Psoas muscle (tissue), 8 donors: ENCODE measurements around the gene PRSS33. TPM values are rescaled to one million over a fixed set of nuclear protein-coding genes. Genes with fewer than 3 reads are reported as not detected.

Source experiments
- ATAC-seq, 4 donors: fragments of 200-7000 bp; cut with Tn5 transposase; one replicate each; pipeline ENCODE4 v1.9.1; 2020; ENCODE audit warnings: moderate library complexity in 3 of 4, mild to moderate bottlenecking in 2 of 4
- DNase-seq, 2 donors: peaks; one replicate each; pipeline ENCODE4 v3.0.0-alpha.2; 2020
- H3K27ac ChIP-seq: fragments of 200-600 bp; one replicate; pipeline ENCODE4 v1.8.0; 2022
- H3K27me3 ChIP-seq, 3 donors: fragments of 200-600 bp in 1 of 3; one replicate each; pipeline versions ENCODE4 v1.6.1 to v1.8.0; 2013 to 2022; ENCODE audit warnings: low read length in 2 of 3, mild to moderate bottlenecking in 2 of 3, moderate library complexity in 1 of 3; ENCODE audit not compliant: insufficient read depth in 3 of 3
- H3K36me3 ChIP-seq, 2 donors: fragments of 200-600 bp in 1 of 2; one replicate each; pipeline versions ENCODE4 v1.6.1 to v1.8.0; 2013 to 2022; ENCODE audit warnings: low read depth in 1 of 2, mild to moderate bottlenecking in 1 of 2, moderate library complexity in 1 of 2; ENCODE audit not compliant: insufficient read depth in 1 of 2
- H3K4me1 ChIP-seq: fragments of 200-600 bp; one replicate; pipeline ENCODE4 v1.8.0; 2022
- H3K4me3 ChIP-seq: fragments of 200-600 bp; one replicate; pipeline ENCODE4 v1.8.0; 2022; ENCODE audit warnings: mild to moderate bottlenecking
- H3K9me3 ChIP-seq: fragments of 200-600 bp; one replicate; pipeline ENCODE4 v1.8.0; 2022
- CTCF ChIP-seq: fragments of 200-600 bp; IDR thresholded peaks from one replicate; pipeline ENCODE4 v1.8.0; 2022; ENCODE audit warnings: antibody characterized with exemption
- WGBS, 3 donors: extraction: QIAGEN DNeasy Blood & Tissue Kit; methylation state at CpG; one replicate each; pipeline versions ENCODE4 v1.1.6 to v1.1.7; 2013; 5-methylcytosine and 5-hydroxymethylcytosine counted together
- intact Hi-C, 2 donors: fragments of 100-400 bp; cut with DNase I; formaldehyde crosslinking; loops; one replicate each; pipeline versions ENCODE4 v1.11.0 to v1.14.2; 2022
- polyA plus RNA-seq, 3 donors: library from polyadenylated mRNA; stranded (reverse); fragments of 200-250 nt; gene quantifications; one replicate each; pipeline ENCODE4 v1.2.3, GENCODE V29; 2013
- total RNA-seq, 4 donors: library from RNA; stranded (reverse); fragmentation: NEBNext Ultra II Directional in 2 of 4; extraction: Animal tissue kit (Norgen Biotek cat#: 25700) in 2 of 4; gene quantifications; one replicate each; pipeline versions ENCODE4 v1.2.1 to v1.2.4, GENCODE V29; 2021 to 2023
- donor health status: healthy with polysubstance abuse.
- donor health status: DM: no; HTN: no; CAD: no; lungs with moderate emphysema.
- donor health status: Bipolar disorder and iron deficiency.
- donor health status: healthy.
- donor health status: DM: yes; HTN: yes; CAD: no.
- donor health status: DM: no; HTN: no; CAD: no.
- donor health status: DM: no; HTN: no; CAD: no.
- donor health status: DM: yes; HTN: yes; CAD: no.

PRSS33 gene
- total and polyA plus RNA-seq, 7 donors: not detected

DNA sequence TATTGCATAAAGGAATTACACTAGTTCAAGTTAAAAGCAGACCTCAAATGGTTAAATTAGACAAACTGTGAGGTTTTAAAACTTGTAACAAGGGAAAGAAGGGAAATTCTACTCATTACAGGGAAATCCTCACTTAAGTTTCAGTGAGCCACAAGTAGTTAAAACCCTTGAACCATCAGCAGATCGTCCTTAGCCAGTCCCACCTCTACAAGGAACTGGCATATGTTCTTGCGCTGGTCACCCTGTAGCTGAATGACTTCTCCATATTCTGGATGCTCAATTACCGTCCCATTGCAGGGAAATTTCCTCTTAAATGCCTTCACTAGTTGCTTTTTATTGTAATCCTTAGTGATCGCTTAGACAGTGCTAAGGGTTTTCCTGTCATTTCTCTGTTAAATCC is 35.1 kb upstream of the PRSS33 start:
- no peaks in the 10 kb centered on the region for H3K4me1 ChIP-seq
- H3K9me3 ChIP-seq: no peaks in the 10 kb centered on the region
- DNase-seq: no peak
- WGBS, 3 donors: 44 to 51% (median 47%) methylated on average over 4 of the region's 4 CpGs
- no peak for ATAC-seq
- intact Hi-C loops: no loop called here
- peaks cover 0 to 2% (median 0%) of the 10 kb centered on the region in 3 donors for H3K27me3 ChIP-seq
- H3K27ac ChIP-seq: no peak overlapping the region
- no peak overlapping the region for H3K4me3 ChIP-seq
- no peaks in the 10 kb centered on the region for H3K36me3 ChIP-seq
- no peak for TF ChIP-seq CTCF

- Histone ChIP-seq H3K9me3 (no peaks in the 10 kb centered on the region), H3K4me3 (no peak overlapping the region), H3K27ac (no peak overlapping the region), H3K36me3 (no peaks in the 10 kb centered on the region), H3K27me3 (peaks cover 0 to 2% (median 0%) of the 10 kb centered on the region in 3 donors), H3K4me1 (no peaks in the 10 kb centered on the region)
- 63 to 65% (median 65%) methylated on average over 8 of the region's 8 CpGs for WGBS, 3 donors
- DNase-seq: no peak
- no peak for ATAC-seq
- intact Hi-C loops: no loop called here
- no peak for TF ChIP-seq CTCF
These were observed 34.8 kb upstream of the PRSS33 start for GRCh38 chr16:2822158-2822495.

DNA sequence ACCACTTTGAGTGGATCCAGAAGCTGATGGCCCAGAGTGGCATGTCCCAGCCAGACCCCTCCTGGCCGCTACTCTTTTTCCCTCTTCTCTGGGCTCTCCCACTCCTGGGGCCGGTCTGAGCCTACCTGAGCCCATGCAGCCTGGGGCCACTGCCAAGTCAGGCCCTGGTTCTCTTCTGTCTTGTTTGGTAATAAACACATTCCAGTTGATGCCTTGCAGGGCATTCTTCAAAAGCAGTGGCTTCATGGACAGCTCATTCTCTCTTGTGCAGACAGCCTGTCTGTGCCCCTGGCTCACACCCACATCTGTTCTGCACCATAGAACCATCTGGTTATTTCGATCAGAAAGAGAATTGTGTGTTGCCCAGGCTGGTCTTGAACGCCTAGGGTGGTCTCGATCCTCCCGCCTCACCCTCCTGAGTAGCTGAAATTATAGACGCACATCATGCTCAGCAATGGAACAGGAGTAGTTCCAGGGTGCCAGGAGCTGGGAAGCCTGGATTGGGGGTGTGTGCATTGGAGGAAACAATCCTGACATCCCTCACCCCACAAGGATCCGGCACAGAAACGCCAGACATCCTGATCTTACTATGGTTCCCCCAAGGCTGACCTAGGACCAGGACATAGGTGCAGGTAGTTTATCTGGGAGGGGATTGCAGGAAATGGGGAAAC is 34.3 kb upstream of the PRSS33 start:
- no peaks in the 10 kb centered on the region for H3K36me3 ChIP-seq

DNA sequence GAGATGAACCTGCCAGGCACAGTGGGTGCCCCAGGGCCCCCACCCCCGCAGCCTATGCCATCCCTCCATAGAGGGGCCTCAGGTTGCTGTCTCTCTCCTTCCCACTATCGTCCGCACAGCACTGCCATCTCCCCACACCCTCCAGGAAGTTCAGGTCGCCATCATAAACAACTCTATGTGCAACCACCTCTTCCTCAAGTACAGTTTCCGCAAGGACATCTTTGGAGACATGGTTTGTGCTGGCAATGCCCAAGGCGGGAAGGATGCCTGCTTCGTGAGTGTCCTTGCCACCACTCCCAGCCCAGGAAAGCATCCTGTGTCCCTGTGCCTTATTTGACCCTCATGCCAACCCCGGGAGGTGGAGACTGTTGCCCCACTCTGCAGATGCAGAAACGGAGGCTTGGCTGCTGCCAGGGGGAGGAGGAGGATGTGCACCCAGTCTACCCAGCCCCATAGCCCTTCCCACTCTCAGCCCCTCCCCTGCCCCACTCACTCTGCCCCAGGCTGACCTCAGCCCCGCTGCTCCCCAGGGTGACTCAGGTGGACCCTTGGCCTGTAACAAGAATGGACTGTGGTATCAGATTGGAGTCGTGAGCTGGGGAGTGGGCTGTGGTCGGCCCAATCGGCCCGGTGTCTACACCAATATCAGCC is 33.6 kb upstream of the PRSS33 start:
- ATAC-seq (no peak), DNase-seq (no peak)
- Histone ChIP-seq H3K9me3 (no peaks in the 10 kb centered on the region), H3K4me3 (no peak overlapping the region), H3K27ac (no peak overlapping the region), H3K4me1 (no peaks in the 10 kb centered on the region), H3K27me3 (peaks cover 0 to 8% (median 2%) of the 10 kb centered on the region in 3 donors), H3K36me3 (no peaks in the 10 kb centered on the region)
- intact Hi-C loops: no loop called here
- no peak for TF ChIP-seq CTCF
- WGBS, 3 donors: 73 to 75% (median 75%) methylated on average over 14 of the region's 14 CpGs

More for the DNA sequence above, 34.3 kb upstream of the PRSS33 start:
- Histone ChIP-seq H3K9me3 (no peaks in the 10 kb centered on the region), H3K4me1 (no peaks in the 10 kb centered on the region), H3K27ac (no peak overlapping the region), H3K4me3 (no peak overlapping the region), H3K27me3 (peaks cover 0 to 5% (median 2%) of the 10 kb centered on the region in 3 donors)
- intact Hi-C loops: no loop called here
- ATAC-seq (no peak), DNase-seq (no peak)
- 68 to 77% (median 72%) methylated on average over 9 of the region's 9 CpGs for WGBS, 3 donors
- TF ChIP-seq CTCF: no peak
